ENCODE measurements around the gene ZBTB6.
"Not testable (repeated sequence)": the region's sequence is repeated elsewhere in the genome, so short reads cannot be mapped to it uniquely, and the experiment has no call there.

Gene ZBTB6

DNA sequence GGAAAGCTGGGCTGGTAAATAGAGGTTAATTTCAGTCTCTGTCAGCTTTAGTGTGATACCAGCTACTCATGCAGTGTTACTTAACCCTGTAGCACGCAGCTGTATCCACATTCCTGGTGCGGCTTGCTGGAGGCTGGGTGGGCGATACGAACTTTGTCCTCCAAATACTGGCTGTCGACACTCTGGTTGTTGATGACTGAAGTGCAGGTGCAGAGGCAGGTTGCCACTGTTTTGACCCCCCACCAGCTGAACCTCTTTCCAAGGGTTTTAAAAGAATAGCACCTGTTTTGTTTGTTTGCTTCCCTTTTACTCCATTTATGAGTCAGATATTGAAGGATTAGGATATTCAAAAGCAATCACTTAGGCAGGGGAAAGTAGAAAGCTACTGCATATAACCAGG lies 23.3 kb upstream of the ZBTB6 start:
- peaks cover 24 to 39% (median 28%) of the 10 kb centered on the region in 10 experiments for H3K4me1 ChIP-seq
- no peak for TF ChIP-seq Cebpa-rat (IDR thresholded peaks at IDR 0.05)
- H3K4me2 ChIP-seq, result no peak overlapping the region
- no peaks in the 10 kb centered on the region for H3K27me3 ChIP-seq
- no peaks in the 10 kb centered on the region for H3K9me3 ChIP-seq (replicated peaks in 1 of 11)
- peaks cover 22 to 49% (median 32%) of the 10 kb centered on the region in 11 experiments for H3K36me3 ChIP-seq
- H3K27ac ChIP-seq, result no peak overlapping the region
- no peak overlapping the region for H3K4me3 ChIP-seq
- H3K9ac ChIP-seq, result no peak overlapping the region
- peaks cover 0 to 8% (median 1%) of the 10 kb centered on the region in 11 experiments; a peak in 9 of 22 replicates for H4K20me1 ChIP-seq

GRCh38 chr9:122931226-122932121 lies 18.4 kb upstream of the ZBTB6 start, which contains the start of gene ZBTB26:
Gene ZBTB26 (minus strand): TSS chr9:122931512. CDS start chr9:122919934, 11,578 bp downstream.
- Histone ChIP-seq H3K36me3 (peaks cover 5 to 44% (median 23%) of the 10 kb centered on the region in 11 experiments), H3K4me1 (peaks cover 27 to 45% (median 31%) of the 10 kb centered on the region in 10 experiments), H3K4me2 (peak within 1 kb of the TSS; percentile 78 to 97 (median 89)), H3K9ac (peak within 1 kb of the TSS; percentile 82 to 94 (median 88)), H3K27ac (peak within 1 kb of the TSS; percentile 78 to 93 (median 90)), H3K9me3 (replicated peaks in 1 of 11) (no peaks in the 10 kb centered on the region), H3K4me3 (peak within 1 kb of the TSS; percentile 68 to 91 (median 82)), H4K20me1 (peaks cover 0 to 4% (median 0%) of the 10 kb centered on the region in 11 experiments; a peak in 4 of 22 replicates), H3K27me3 (no peaks in the 10 kb centered on the region)
- TF ChIP-seq Cebpa-rat (IDR thresholded peaks at IDR 0.05), result no peak

DNA sequence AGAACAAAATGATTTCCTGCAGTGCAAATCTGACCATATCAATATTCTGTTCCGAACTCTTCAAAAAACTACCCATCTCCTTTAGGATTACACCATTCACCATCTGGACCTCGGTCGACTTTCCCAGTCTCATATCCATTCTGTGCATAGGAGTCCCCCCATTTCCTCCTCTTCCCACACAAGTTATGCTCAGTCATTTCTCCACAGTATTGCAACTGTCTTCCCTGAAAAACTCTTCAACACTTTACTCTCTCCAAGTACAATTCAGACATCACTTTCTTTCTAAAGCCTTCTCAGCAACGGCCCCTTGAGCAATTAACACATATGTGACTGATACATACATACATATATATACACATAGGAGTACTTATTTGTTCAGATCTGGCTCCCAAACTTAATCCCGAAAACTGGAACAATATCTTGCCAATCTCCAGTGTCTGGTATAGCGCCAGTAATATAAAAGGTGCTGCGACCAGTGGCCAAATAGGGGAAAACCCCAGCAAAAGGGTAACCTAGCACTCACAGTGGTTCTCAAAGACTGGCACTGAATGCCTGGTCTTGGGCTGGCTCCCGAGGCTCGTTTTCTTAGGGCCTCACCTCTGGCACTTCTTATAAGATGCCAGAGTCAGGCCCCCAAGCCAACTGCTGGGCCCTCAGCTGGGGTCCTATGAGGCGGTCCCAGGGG lies 17.6 kb upstream of the ZBTB6 start:
- H3K9me3 ChIP-seq (replicated peaks in 1 of 11), result no peaks in the 10 kb centered on the region
- H3K9ac ChIP-seq, result peak overlapping the region; percentile 82 to 94 (median 88)
- peaks cover 0 to 36% (median 17%) of the 10 kb centered on the region in 11 experiments; a peak in 15 of 22 replicates for H3K36me3 ChIP-seq
- H3K27me3 ChIP-seq, result no peaks in the 10 kb centered on the region
- H3K4me3 ChIP-seq, result peak overlapping the region; percentile 68 to 91 (median 82)
- no peak for TF ChIP-seq Cebpa-rat (IDR thresholded peaks at IDR 0.05)
- peaks cover 27 to 45% (median 31%) of the 10 kb centered on the region in 10 experiments for H3K4me1 ChIP-seq
- H4K20me1 ChIP-seq, result peaks cover 0 to 4% (median 0%) of the 10 kb centered on the region in 11 experiments; a peak in 4 of 22 replicates
- peak overlapping the region; percentile 78 to 93 (median 90) for H3K27ac ChIP-seq
- peak overlapping the region; percentile 78 to 97 (median 89) for H3K4me2 ChIP-seq

- peaks cover 0 to 4% (median 0%) of the 10 kb centered on the region in 11 experiments; a peak in 4 of 22 replicates for H4K20me1 ChIP-seq
- H3K9ac ChIP-seq, result 0 out of 22 replicates have a peak overlapping the region, but pooled peaks of 2 of the 11 experiments have one; percentile 85 to 90
- H3K36me3 ChIP-seq, result peaks cover 0 to 29% (median 18%) of the 10 kb centered on the region in 11 experiments; a peak in 14 of 22 replicates
- H3K27ac ChIP-seq, result peak overlapping the region in 1 of 11 experiments; percentile 91; a peak in 3 of 22 replicates
- peak overlapping the region; percentile 78 to 97 (median 89) for H3K4me2 ChIP-seq
- H3K27me3 ChIP-seq, result no peaks in the 10 kb centered on the region
- no peaks in the 10 kb centered on the region for H3K9me3 ChIP-seq (replicated peaks in 1 of 11)
- TF ChIP-seq Cebpa-rat (IDR thresholded peaks at IDR 0.05), result no peak
- H3K4me3 ChIP-seq, result peak overlapping the region in 7 of 10 experiments; percentile 68 to 91 (median 75); a peak in 12 of 20 replicates
- H3K4me1 ChIP-seq, result peaks cover 30 to 48% (median 36%) of the 10 kb centered on the region in 10 experiments
Observed at GRCh38 chr9:122929796-122930354, 16.8 kb upstream of the ZBTB6 start.

DNA sequence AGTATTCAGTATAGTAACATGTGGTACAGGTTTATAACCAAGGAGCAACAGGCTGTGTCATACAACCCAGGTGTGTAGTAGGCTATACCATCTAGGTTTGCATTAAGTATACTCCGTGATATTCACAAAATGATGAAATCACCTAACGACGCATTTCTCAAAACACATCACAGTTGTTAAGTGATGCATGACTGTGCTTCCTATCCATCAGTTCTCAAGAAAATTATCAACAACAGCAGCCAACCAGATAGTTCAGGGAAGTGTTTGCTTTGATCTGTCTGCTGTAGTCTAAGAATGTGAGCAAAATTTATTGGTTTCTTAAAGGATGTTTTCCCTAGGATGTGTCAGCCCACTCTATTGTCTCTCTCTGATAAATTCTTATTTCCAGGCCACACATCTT lies 10.8 kb upstream of the ZBTB6 start:
- peak overlapping the region in 10 of 11 experiments; percentile 15 to 76 (median 68); a peak in 19 of 22 replicates for H3K4me2 ChIP-seq
- H4K20me1 ChIP-seq, result peaks cover 0 to 20% (median 0%) of the 10 kb centered on the region in 11 experiments; a peak in 5 of 22 replicates

GRCh38 chr9:122922713-122923112 lies 9.6 kb upstream of the ZBTB6 start:
- Histone ChIP-seq H3K36me3 (peaks cover 34 to 58% (median 49%) of the 10 kb centered on the region in 11 experiments), H3K4me1 (peaks cover 16 to 22% (median 21%) of the 10 kb centered on the region in 10 experiments), H3K9ac (no peak overlapping the region), H3K4me2 (no peak overlapping the region), H3K27ac (no peak overlapping the region), H3K27me3 (no peaks in the 10 kb centered on the region), H3K9me3 (replicated peaks in 1 of 11) (no peaks in the 10 kb centered on the region), H3K4me3 (no peak overlapping the region), H4K20me1 (peaks cover 0 to 26% (median 0%) of the 10 kb centered on the region in 11 experiments; a peak in 5 of 22 replicates)
- no peak for TF ChIP-seq Cebpa-rat (IDR thresholded peaks at IDR 0.05)

More for the DNA sequence above, 10.8 kb upstream of the ZBTB6 start:
- Histone ChIP-seq H3K9ac (0 out of 22 replicates have a peak overlapping the region, but pooled peaks of 1 of the 11 experiments have one; percentile 6), H3K27ac (peak overlapping the region in 9 of 11 experiments; percentile 19 to 60 (median 45); a peak in 17 of 22 replicates), H3K36me3 (peaks cover 28 to 55% (median 43%) of the 10 kb centered on the region in 11 experiments), H3K27me3 (no peaks in the 10 kb centered on the region), H3K9me3 (replicated peaks in 1 of 11) (no peaks in the 10 kb centered on the region), H3K4me1 (peaks cover 16 to 28% (median 22%) of the 10 kb centered on the region in 10 experiments), H3K4me3 (no peak overlapping the region)
- TF ChIP-seq Cebpa-rat (IDR thresholded peaks at IDR 0.05), result no peak

DNA sequence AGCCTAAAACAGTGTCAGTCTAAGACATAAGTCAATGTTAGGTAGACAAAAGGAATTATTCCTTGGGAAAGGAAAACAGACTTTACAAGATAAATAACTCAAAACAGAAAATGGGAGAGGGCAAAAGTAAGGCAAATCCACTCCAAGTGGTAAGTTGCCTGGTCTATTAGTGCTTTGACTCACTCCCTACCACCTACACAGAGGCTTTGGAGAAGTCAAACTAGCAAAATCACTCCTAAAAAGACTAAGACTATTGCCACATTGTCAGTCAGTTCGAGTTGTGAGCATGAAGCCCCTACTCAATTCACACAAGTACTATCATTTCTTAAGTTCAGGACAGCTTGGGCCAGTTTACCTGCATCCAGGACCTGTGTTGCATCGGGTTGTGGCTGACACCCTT lies 5.2 kb upstream of the ZBTB6 start:
- no peak overlapping the region for H3K4me3 ChIP-seq
- H3K4me1 ChIP-seq, result peaks cover 0 to 6% (median 2%) of the 10 kb centered on the region in 10 experiments; a peak in 14 of 20 replicates
- peaks cover 0 to 8% (median 7%) of the 10 kb centered on the region in 11 experiments; a peak in 8 of 22 replicates for H3K27me3 ChIP-seq
- peaks cover 0 to 15% (median 0%) of the 10 kb centered on the region in 11 experiments; a peak in 4 of 22 replicates for H4K20me1 ChIP-seq
- H3K36me3 ChIP-seq, result peaks cover 34 to 60% (median 49%) of the 10 kb centered on the region in 11 experiments
- no peak overlapping the region for H3K4me2 ChIP-seq
- TF ChIP-seq Cebpa-rat (IDR thresholded peaks at IDR 0.05), result no peak
- no peak overlapping the region for H3K27ac ChIP-seq
- H3K9ac ChIP-seq, result no peak overlapping the region
- H3K9me3 ChIP-seq (replicated peaks in 1 of 11), result peaks cover 0 to 19% (median 7%) of the 10 kb centered on the region in 11 experiments; a peak in 12 of 22 replicates

- no peak for TF ChIP-seq Cebpa-rat (IDR thresholded peaks at IDR 0.05)
- peaks cover 0 to 20% (median 7%) of the 10 kb centered on the region in 11 experiments; a peak in 12 of 22 replicates for H3K9me3 ChIP-seq (replicated peaks in 1 of 11)
- peak overlapping the region; percentile 76 to 87 (median 81) for H3K9ac ChIP-seq
- H3K4me3 ChIP-seq, result peak overlapping the region; percentile 65 to 84 (median 74)
- H3K27ac ChIP-seq, result peak overlapping the region; percentile 74 to 90 (median 81)
- peak overlapping the region; percentile 70 to 93 (median 82) for H3K4me2 ChIP-seq
- H3K4me1 ChIP-seq, result peaks cover 6 to 21% (median 12%) of the 10 kb centered on the region in 10 experiments; a peak in 19 of 20 replicates
- H4K20me1 ChIP-seq, result no peaks in the 10 kb centered on the region
- H3K27me3 ChIP-seq, result peaks cover 0 to 16% (median 8%) of the 10 kb centered on the region in 11 experiments; a peak in 8 of 22 replicates
- H3K36me3 ChIP-seq, result peaks cover 11 to 41% (median 21%) of the 10 kb centered on the region in 11 experiments
Observed at GRCh38 chr9:122912671-122912963, 506 bp downstream of the ZBTB6 start.

GRCh38 chr9:122906122-122906521 lies 7.0 kb downstream of the ZBTB6 start:
- peak overlapping the region in 2 of 11 experiments; percentile 96 to 100; a peak in 3 of 22 replicates for H3K27ac ChIP-seq
- H3K4me2 ChIP-seq, result peak overlapping the region in 4 of 11 experiments; percentile 18 to 66 (median 58); a peak in 4 of 22 replicates

More at GRCh38 chr9:122906122-122906521, 7.0 kb downstream of the ZBTB6 start:
- not testable (repeated sequence) for H3K9ac ChIP-seq; H3K4me3 ChIP-seq; H3K27me3 ChIP-seq; H3K9me3 ChIP-seq (replicated peaks in 1 of 11)
- Histone ChIP-seq H3K36me3 (peaks cover 8 to 31% (median 16%) of the 10 kb centered on the region in 11 experiments), H3K4me1 (peaks cover 4 to 27% (median 20%) of the 10 kb centered on the region in 10 experiments; a peak in 19 of 20 replicates), H4K20me1 (peaks cover 0 to 20% (median 0%) of the 10 kb centered on the region in 11 experiments; a peak in 6 of 22 replicates)
